NCI-H226 (cell line): ENCODE measurements around the gene RASSF5.
A peak's percentile ranks its signal among the peaks of the same experiment; 100 is the strongest.

Experiments
- DNase-seq: peaks from one replicate; pipeline ENCODE4 v3.0.0-alpha.2; 2015

Gene RASSF5

DNA sequence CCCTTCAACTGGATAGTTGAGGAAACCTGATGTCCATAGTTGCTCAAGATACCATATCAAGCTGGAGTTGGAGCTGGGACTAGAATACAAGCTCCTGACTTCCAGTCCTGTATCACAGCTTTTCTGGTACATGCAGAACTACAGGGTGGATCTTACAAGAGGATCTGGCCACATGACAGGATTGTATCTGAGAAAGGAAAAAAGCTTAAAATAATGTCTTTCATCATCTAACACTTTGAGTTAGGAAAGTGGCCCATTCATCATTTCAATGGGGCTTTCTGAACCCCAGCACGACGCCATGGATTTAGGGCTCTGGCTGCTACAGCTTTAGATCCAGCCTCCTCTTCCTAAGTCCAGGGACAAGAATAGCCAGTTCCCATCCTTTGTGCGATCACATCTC is 46.9 kb downstream of the RASSF5 start:
- no peak for DNase-seq

DNA sequence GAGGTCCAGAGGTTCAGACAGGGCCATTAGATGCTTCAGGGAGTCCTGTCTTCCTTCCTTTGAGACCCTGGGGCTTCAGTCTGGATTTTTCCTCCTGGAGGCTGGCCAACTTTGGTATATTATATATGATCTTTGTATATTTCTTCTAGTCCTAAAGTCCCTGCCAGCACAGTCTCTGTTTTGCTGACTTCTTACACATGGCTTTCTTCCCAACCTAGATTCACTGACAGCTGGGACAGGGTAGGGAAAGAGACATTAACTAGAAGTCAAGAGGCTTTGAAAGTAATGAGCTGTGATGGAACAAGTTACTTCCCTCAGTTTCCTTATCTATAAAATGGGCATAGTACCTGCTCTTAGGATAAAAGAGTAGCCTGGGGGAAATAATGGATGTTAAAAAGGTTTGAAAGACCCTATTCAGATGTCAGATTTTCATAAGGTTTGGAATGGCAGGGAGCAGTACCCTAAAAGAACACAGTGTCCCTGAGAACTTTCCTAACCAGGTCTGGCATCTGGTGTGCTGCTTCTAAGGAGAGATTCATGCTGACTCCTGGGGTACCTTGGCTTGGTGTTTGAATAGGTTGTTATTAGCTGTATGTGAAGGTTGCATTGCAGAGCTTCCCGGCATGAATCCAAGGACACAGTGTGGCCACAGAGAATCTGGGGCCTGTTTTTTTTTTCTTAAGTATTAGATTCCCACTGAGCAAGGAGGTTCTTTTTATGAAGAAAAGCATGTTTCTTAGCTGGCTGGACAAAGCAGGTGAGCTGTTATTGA is 47.6 kb downstream of the RASSF5 start:
- no peak for DNase-seq

DNA sequence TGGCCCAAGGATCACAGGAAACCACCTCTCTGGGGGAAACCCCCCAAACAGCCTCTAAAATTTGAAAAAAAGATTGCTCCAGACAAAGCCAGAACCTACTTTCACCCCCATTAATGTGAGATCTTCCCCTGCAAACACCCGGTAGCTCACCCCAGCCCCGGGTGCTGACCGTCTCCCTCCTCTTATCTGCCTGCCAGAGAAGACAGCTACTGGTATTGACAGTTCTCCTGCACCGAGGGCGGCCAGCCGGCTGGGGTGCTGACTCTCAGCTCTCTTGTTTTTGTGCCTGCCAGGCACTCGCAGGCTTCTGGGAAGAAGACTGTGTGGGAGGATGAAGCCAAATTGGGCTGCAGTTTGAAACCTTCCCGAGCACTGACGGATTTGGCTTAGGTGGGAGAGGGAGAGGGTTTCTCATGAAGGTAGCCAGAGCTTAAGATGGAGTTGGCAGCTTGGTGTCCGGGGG is 48.2 kb downstream of the RASSF5 start:
- DNase-seq, result no peak

DNA sequence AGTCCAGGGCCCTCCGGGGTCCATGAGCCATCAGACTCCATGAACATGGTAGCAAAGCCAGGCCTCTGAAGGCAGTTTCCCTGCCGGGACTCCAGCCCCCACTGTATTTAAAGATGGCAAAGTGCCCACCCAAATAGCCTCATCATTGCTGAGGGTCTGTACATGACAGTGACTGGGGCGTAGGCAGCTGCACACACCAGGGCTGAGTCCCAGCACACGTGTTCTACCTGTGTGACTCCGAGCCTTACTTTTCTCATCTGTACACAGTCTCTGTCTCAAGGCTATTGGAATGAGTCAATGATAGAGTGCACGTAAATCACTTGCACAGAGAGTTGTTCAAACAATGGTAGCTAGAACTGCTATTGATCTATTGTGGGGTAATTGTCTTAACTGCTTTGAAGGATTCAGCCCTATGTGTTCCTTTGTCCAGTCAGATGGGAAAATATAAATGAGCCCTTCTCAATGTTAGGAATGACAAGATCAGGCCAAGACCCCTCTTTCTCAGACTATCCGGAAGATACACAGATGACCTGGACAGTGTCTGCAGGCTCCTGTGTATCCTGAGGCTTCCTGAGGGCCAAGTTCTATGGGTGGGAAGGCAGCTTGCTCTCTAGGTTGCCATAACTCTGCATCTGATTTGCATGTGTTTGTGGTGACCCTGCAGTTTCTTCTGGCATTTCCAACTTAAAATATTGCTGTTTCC is 48.9 kb downstream of the RASSF5 start:
- DNase-seq, result no peak

DNA sequence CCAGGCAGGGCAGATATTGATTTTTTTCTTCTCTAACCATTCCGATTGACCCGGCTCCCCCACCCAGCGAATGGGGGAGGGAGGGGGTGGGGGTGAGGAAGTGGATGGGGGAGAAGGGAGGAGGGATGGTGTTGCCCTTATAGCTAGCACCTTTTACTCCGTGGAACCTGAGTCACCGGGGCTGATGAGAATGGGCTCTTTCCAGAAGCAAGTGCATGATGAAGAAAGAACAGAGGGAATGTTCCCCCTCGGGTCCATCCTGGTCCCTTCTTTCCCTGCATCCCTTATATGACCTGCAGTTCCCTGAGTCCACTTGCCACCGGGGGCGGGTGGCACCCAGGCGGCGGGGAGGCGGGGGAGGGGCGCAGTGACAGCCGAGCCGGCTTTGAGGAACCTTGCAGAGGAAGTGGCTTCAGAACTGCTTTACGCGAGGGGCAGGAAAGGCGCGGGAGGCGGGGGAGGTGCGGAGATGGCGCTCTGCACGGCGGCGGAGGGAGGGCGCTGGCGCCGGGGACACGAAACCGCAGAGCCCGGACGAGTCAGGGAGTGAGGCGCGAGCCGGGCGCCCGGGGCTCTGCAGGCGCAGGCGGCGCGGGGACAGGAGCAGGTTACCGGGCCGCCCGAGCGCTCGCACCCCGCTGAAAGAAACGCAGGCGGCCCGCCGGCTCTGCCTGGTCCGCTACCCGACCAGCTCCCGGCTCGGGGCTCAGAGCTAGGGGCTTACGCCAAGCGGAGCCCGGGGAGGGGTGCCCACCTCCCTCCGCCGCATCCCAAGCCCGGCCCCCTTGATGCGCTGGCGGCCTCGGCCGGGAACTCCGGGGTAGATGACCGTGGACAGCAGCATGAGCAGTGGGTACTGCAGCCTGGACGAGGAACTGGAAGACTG is 49.7 kb downstream of the RASSF5 start:
- no peak for DNase-seq

DNA sequence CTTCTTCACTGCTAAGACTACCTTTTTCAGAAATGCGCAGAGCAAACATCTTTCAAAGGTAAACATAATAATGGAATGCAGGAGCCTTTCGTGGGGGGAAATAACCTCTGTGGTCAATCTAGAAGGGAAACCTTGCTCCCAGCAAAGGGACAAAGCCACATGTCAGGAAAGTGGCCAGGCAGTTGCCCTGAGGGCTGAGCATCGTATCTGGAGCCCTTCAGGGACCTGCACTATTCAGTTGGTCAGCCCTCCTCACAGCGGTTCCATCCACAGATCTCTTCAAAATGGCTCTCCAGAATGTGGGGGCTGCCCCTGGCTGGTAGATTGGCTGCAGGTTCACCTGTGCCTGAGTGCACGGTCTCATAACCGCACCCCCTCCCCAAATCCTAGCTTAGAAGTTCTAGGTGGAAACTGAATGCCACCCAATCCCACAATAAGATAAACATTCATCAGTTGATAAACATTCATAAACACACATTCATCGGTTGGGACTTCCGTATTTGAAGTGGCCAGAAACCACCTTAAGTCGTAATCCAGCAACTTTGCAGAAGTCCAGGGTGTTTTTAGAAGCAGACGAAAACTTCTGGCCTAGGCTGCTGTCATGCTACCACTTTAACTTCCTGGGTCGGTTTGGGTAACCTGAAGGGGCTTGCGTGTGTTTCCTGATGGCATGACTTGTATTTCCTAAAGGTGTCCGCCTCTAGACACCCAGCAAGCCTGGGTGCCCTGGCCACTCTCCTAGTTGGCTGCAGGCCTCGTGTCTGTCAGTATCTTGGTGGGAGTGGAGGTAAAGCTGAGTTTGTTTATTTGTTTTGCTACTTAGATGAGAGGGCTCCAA is 50.5 kb downstream of the RASSF5 start:
- DNase-seq, result no peak

DNA sequence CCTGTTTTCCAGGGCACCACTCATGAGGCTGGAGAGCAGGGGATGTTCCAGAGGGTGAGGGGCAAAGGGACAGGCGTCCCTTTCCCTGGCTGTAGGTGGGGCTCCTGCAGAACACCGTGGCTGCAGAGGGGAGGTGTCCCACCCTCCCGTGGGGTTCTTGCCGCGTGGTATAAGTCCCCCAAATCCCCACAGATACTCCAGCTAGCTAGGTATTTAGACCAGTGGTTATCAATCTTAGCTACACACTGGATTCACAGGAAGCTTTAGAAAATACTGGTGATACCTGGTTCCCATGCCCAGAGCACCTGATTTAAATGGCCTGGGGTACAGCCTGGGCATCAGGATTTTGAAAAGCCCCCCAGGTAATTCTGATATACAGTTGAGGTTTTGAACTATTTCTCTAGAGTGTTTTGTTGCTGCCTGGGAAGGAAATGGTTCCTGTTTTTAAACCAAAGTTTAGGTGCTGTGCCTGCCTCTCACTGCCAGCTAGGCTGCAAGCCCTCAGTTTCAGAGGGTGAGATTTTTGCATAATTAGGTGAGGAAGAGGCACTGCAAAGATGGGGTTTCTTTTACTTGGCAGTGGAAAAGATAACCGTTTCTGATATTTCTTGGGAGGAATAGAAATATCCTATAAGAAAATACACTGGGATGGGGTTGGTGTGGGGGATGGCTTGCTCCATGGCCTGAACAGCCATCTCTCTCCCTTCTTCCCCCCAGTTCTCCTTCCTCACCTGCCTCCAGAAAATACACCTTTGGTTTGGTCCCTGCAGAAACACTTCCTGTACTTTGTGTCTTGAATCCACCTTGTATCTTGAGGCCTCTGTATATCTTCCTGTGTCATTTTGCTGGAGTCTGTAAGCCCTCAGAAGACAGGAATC is 51.7 kb downstream of the RASSF5 start:
- no peak for DNase-seq

DNA sequence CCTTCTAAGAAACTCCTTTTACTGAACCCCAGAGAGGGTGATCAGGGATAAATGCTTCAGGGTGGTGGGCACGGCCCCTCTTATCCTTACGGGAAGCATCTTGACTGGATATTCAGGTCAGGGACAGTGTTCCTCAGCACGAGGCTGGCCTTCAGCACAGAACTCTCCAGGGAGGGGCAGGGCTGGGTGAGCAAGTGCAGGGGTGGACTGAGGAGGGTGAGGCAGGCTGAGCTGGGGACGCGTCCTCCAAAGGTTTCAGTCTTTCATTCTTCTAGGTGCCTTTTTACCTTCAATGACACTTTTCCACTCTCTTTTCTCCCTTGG is 52.3 kb downstream of the RASSF5 start:
- DNase-seq, result no peak

DNA sequence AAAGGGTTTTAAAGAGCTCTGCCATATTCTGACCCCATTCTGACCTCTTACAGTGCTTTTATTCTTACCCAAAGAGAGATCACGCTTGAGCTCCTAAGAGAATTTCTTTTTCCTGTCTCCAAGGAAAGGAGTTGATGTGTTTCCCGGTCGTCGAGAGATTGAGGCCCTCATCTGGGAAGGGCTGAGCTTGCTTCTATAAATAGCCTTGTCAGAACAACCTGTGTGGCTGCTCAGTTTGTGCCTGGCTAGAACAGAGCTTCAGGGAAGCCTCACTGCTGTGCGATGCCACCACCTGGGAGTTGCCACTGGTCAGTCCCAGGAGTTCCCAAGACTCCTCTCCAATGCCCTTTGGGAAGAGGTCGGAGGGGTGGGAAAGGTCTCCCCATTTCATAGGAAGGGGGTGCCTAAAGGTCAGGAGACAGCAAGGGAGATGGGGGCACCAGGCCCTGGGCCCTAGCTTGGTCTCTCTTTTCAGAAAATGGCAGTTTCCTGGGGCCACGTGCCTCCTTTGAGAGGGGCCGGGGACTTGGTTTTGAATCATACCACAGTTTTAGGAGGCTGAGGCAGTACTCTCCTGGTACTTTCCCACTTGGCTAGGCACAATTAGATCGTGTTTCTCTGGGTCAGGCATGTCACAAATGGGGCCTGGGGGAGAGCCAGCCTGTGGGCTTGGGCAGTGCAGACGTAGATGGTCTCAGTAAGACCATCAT is 52.8 kb downstream of the RASSF5 start:
- no peak for DNase-seq

DNA sequence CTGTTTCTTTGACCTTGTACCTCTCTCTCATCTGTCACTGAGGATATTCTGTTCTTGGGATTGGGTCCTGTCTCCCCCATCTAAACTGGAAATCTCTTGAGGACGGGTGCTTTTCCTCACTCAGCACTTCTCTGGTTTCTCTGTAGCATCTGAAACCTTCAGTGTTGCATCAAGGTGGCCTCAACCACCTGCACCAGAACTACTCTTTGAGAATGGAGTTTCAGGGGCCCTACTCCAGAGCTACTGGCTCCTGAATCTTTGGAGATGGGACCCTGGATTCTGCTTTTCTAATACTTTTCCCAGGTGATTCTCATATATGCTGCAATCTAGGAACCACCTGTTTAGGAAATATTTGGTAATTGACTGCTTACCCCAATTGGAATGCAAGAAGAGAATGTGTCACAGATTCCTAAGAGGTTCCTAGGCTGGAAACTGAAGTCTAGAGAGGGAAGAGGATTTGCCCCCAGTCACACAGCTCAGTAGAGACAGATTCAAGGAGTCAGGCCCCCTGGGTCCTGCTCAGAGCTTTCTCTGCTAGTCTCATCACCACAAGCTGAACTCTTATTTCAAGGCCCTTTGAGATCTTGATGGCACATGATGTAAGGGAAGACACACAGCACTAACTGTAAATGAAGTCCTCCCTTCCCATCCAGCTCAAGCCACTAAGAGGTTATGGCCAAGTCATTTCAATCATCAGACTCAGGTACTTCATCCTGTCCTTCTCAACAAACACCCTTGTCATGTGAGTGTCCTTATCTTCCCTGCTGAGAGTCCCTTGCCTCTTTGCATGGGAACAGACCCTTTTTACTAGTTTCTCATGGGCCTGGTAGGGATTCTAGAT is 56.3 kb downstream of the RASSF5 start:
- no peak for DNase-seq

DNA sequence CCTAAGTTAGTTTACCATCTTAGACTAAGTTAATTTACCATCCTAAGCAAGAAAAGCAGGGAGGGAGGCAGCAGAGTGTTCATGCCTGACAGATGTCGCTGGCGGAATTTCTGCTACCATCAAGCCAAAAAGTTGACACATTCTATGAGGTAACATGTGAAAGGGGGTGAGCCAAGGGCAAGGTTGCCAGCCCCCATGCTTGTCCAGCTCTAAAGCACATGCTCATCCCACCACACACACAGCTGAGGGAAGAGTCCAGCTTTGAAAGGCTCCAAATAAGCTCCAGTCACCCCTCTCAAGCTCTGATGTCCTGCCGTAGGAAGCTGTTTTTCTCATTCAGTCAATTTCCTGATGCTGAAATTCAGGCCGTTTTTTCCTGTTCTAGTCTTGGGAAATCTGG is 58.7 kb downstream of the RASSF5 start:
- no peak for DNase-seq

DNA sequence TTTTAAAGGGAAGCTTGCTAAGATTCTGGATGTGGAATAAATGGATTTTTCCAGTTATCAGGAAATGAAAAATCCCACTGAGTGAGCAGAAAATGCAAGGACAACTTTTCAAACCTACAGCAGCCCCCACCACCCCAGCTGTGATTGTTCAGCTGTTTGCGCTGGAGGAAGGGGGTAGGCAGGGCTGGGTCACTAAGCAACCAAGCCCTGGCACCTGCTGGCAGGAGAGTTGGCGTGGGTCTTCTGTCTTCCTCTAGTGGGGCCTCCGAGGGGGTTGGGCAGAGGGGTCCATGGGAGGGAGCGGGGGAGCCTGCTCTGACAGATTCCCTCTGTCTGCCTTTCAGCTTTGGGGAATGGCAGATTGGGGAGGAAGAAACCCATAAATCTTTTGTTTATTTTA is 59.7 kb downstream of the RASSF5 start:
- no peak for DNase-seq

DNA sequence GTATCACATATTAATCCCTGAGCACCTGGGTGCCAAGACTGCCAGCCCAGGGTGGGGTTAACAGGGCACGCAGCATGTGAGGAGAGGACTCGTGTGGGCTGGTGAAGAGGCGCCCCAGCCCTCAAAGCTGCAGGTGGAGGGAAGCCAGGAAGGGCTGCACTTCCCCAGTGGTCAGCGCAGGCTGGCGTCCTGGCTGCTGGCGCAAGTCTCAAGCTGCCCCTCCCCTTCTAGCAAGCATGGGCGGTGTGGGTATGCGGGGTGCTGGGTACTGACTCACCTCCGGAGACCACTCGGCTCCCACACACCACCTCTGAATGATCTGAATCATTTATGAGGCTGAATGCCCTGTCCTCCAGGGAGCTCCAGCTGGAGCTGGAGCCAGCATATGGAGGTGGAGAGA is 60.9 kb downstream of the RASSF5 start:
- peak; percentile 77 for DNase-seq

DNA sequence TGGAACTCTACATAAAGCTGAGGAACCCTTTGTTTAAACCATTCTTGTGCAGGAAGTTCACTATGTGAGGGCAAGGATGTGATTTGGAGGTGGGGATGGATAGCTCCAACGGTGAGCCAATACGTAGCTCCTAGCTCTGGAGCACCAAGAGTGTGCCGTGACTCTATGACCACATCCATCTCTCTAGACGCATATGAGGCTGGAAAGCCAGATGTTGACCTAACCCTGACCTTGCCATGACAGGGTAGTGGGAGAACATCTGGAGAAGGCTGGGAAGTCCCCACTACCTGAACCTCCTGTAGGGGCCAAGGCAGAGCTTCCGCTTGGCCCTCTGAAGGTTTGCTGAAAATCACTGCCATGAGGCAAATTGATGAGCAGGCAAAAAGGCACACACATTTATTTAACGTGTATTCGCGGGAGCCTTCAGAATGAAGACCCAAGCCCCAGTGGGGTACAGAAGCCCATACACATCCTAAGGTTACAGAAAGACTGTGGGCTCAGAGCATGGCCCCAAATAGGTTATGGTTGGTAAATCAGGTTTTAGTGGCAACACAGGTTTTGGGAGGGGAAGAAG is 61.5 kb downstream of the RASSF5 start:
- DNase-seq, result no peak

DNA sequence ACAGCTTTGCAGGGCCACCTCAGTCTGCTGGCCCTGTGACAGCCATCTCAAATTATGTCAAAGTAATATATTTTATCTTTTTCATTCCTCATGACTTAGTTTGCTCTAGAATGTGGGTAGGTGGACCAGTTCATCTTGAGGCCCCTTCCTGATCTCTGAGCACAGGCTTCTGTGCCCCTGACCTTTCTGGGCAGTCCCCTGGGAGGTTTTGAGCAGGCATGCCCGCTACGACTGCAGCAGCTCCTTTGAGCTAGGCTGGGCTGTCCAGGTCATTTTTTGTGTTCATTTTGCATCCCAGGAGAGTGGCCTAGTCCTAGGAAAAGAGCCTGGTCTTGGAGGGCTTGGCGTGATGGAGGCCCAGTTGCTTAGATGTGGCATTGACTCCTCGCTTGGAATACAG is 62.2 kb downstream of the RASSF5 start:
- DNase-seq, result no peak

DNA sequence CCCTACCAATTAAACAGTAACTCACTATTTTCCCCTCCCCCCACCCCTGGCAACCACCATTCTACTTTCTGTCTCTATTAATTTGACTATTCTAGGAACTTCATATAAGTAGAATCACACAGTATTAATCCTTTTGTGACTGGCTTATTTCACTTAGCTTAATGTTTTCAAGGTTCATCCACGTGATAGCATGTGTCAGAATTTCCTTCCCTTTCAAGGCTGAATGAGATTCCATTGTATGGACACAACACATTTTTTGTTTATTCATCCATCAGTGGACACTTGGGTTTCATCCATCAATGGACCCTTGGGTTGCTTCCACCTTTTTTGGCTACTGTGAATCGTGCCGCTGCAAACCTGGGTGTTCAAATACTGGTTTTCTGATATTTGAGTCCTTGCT is 63.2 kb downstream of the RASSF5 start:
- DNase-seq, result no peak

DNA sequence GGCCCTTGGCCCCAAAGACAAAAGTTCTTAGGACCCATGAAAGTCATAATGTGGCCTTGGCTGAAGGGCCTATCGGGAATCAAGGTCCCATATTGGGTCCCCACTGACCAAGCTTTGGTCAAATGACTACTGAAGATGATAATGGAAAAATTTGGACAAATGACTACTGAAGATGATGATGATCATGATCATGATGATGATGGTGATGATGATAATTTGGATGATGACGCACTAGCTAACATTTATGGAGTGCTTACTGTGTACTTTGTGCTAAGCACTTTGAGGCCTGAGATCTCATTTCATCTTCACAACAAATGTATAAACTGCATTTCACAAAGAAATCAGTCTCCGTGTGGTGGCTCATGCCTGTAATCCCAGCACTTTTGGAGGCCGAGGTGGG is 65.5 kb downstream of the RASSF5 start:
- no peak for DNase-seq

DNA sequence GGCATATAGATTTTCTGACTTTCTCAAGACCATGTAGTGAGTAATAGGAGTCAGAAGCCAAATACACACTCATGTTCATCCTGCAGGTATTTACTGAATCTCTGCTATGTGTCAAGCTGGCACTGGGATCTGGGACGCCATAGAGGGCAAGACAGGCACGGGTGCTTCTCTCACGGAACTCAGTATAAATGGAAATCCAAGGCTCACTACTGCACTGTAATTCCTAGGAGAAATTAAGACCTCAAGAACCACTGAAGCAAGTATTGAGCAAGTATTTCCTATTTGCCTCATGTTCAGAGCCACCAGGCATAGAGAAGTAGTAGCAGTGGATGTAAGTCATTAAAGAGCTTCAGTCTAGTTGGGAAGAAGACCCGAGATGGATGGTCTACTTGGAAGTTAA is 66.0 kb downstream of the RASSF5 start:
- DNase-seq, result no peak

DNA sequence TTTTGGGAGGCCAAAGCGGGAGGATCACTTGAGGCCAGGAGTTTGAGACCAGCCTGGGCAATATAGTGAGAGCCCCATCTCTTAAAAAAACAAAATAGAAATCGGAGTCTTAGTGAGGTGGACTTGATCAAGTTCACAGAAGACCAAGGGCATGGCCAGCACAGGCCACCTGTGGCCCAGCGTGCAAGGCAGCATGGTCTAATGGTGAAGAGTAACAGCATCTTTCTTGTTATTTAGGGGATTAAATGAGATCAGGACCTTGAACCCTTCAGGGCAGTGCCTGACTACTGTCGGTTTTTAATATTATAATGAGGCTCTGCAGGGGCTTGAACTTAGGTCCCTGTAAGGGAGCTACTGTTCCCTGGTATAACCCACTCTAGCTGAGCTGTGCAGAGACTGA is 66.4 kb downstream of the RASSF5 start:
- no peak for DNase-seq
